Calu3 (cell line): ENCODE results near the gene PM20D2. TPM values are rescaled to one million over a fixed set of nuclear protein-coding genes. Genes with fewer than 3 reads are reported as not detected.

Experiments used
- BruUV-seq: library from RNA; stranded (reverse); fragments of 400-500 nt; replicated peaks from 2 replicates; lab custom pipeline; 2021; lab: Mats Ljungman, UMichigan
- CTCF ChIA-PET: fragments of 300-600 bp; sonication (Branson Sonifier 250); formaldehyde crosslinking; loops from one replicate; lab custom pipeline; 2022; ENCODE audit warnings: antibody characterized with exemption; lab: Charles Lee
- DNase-seq: peaks from one replicate; pipeline ENCODE4 v3.0.0; 2022
- H3K27ac Mint-ChIP-seq: one replicate; pipeline ENCODE4 v1.8.0; 2022; ENCODE audit warnings: mixed read lengths; ENCODE audit not compliant: unreplicated experiment
- H3K27me3 Mint-ChIP-seq: one replicate; pipeline ENCODE4 v1.8.0; 2022; ENCODE audit warnings: mixed read lengths; ENCODE audit not compliant: unreplicated experiment
- H3K36me3 Mint-ChIP-seq: one replicate; pipeline ENCODE4 v1.8.0; 2022; ENCODE audit warnings: mild to moderate bottlenecking, moderate library complexity, mixed read lengths; ENCODE audit not compliant: insufficient read depth, unreplicated experiment
- H3K4me1 Mint-ChIP-seq: one replicate; pipeline ENCODE4 v1.8.0; 2022; ENCODE audit warnings: mild to moderate bottlenecking, low read depth, mixed read lengths; ENCODE audit not compliant: unreplicated experiment
- H3K4me3 Mint-ChIP-seq: one replicate; pipeline ENCODE4 v1.8.0; 2022; ENCODE audit warnings: mild to moderate bottlenecking, low read depth, moderate library complexity, mixed read lengths; ENCODE audit not compliant: unreplicated experiment
- H3K9me3 Mint-ChIP-seq: one replicate; pipeline ENCODE4 v1.8.0; 2022; ENCODE audit warnings: low read depth, mixed read lengths; ENCODE audit not compliant: unreplicated experiment
- CTCF ChIP-seq: fragments of 200-600 bp; IDR thresholded peaks from one replicate; pipeline ENCODE4 v1.8.0; 2022; ENCODE audit warnings: antibody characterized with exemption; ENCODE audit not compliant: unreplicated experiment
- intact Hi-C: fragments of 100-400 bp; cut with micrococcal nuclease; formaldehyde crosslinking; loops from one replicate; pipeline ENCODE4 v1.10.0; 2022; ENCODE audit not compliant: unreplicated experiment
- total RNA-seq: library from RNA; stranded (reverse); gene quantifications from 2 replicates; pipeline ENCODE4 v1.2.3, GENCODE V29; 2022

PM20D2 gene
- total RNA-seq, 1 experiment from 2014 or later = 33.2 TPM

GRCh38 chr6:89209457-89209856, 63.6 kb downstream of the PM20D2 start:
- CTCF ChIA-PET = no interaction called here
- no peak for TF ChIP-seq CTCF
- Mint-ChIP-seq H3K4me3 (no peak overlapping the region), H3K9me3 (no peaks in the 10 kb centered on the region), H3K27me3 (peaks cover 43% of the 10 kb centered on the region), H3K36me3 (no peaks in the 10 kb centered on the region), H3K4me1 (no peaks in the 10 kb centered on the region), H3K27ac (no peak overlapping the region)
- intact Hi-C loops = no loop called here
- DNase-seq = no peak
- no TSS peak for BruUV-seq

- TF ChIP-seq CTCF = no peak
- H3K9me3 Mint-ChIP-seq = no peaks in the 10 kb centered on the region
- no peak for DNase-seq
- BruUV-seq = no TSS peak
- no peak overlapping the region for H3K27ac Mint-ChIP-seq
- no peaks in the 10 kb centered on the region for H3K4me1 Mint-ChIP-seq
- intact Hi-C loops = no loop called here
- CTCF ChIA-PET = no interaction called here
- peaks cover 26% of the 10 kb centered on the region for H3K27me3 Mint-ChIP-seq
- H3K4me3 Mint-ChIP-seq = no peak overlapping the region
- no peaks in the 10 kb centered on the region for H3K36me3 Mint-ChIP-seq
Measured at GRCh38 chr6:89212472-89212871, 66.6 kb downstream of the PM20D2 start.

GRCh38 chr6:89214197-89214596, 68.3 kb downstream of the PM20D2 start:
- no peak for TF ChIP-seq CTCF
- Mint-ChIP-seq H3K4me1 (no peaks in the 10 kb centered on the region), H3K27me3 (peaks cover 26% of the 10 kb centered on the region), H3K36me3 (no peaks in the 10 kb centered on the region), H3K27ac (no peak overlapping the region), H3K4me3 (no peak overlapping the region), H3K9me3 (no peaks in the 10 kb centered on the region)
- CTCF ChIA-PET = no interaction called here
- BruUV-seq = no TSS peak
- intact Hi-C loops = no loop called here
- no peak for DNase-seq

Other genes with a start within 250 kb of the PM20D2 start
- gene RNGTT, start 182.4 kb upstream of the PM20D2 start, total RNA-seq = 19.4 and 21.2 TPM in 2 replicates
- 45.4 and 46.2 TPM in 2 replicates for gene PNRC1, start 65.3 kb upstream of the PM20D2 start, total RNA-seq
- 1.7 and 1.8 TPM in 2 replicates for gene SRSF12, start 28.0 kb upstream of the PM20D2 start, total RNA-seq
- not detected in 2 replicates for gene GABRR1, start 71.3 kb downstream of the PM20D2 start, total RNA-seq
- 0.32 and 0.78 TPM in 2 replicates for gene GABRR2, start 169.2 kb downstream of the PM20D2 start, total RNA-seq
- gene UBE2J1, start 206.7 kb downstream of the PM20D2 start, total RNA-seq = 16.6 and 18.7 TPM in 2 replicates